H9 (cell line): ENCODE data around the gene HOXD10. TPM values are rescaled to one million over a fixed set of nuclear protein-coding genes. Genes with fewer than 3 reads are reported as not detected.

ENCODE experiments used
- DNase-seq: peaks from one replicate; pipeline ENCODE4 v3.0.0-alpha.2; 2017
- H2AFZ ChIP-seq: one replicate; pipeline ENCODE4 v1.6.1; 2013; ENCODE audit warnings: mild to moderate bottlenecking, low read length, control low read depth, moderate library complexity
- H2AK5ac ChIP-seq: 2 replicates; pipeline ENCODE4 v1.6.1; 2013; ENCODE audit warnings: low read length, control low read depth, mixed read lengths; ENCODE audit not compliant: insufficient read length
- H2BK120ac ChIP-seq: one replicate; pipeline ENCODE4 v1.6.1; 2013; ENCODE audit warnings: low read depth, mild to moderate bottlenecking, low read length, control low read depth, inconsistent platforms; ENCODE audit not compliant: poor library complexity, severe bottlenecking
- H2BK12ac ChIP-seq: 2 replicates; pipeline ENCODE4 v1.6.1; 2013; ENCODE audit warnings: low read length, control low read depth, mixed read lengths, low read depth; ENCODE audit not compliant: insufficient read length
- H2BK15ac ChIP-seq: 2 replicates; pipeline ENCODE4 v1.6.1; 2013; ENCODE audit warnings: low read depth, low read length, control low read depth
- H2BK20ac ChIP-seq: one replicate; pipeline ENCODE4 v1.6.1; 2013; ENCODE audit warnings: low read depth, mild to moderate bottlenecking, low read length, control low read depth, inconsistent platforms; ENCODE audit not compliant: poor library complexity, severe bottlenecking
- H2BK5ac ChIP-seq: 2 replicates; pipeline ENCODE4 v1.6.1; 2013; ENCODE audit warnings: low read length, control low read depth, mixed read lengths; ENCODE audit not compliant: insufficient read length
- H3K14ac ChIP-seq: 2 replicates; pipeline ENCODE4 v1.6.1; 2013; ENCODE audit warnings: low read length, control low read depth; ENCODE audit not compliant: insufficient read depth
- H3K18ac ChIP-seq: 2 replicates; pipeline ENCODE4 v1.6.1; 2013; ENCODE audit warnings: low read depth, mild to moderate bottlenecking, mixed read lengths, low read length, control low read depth; ENCODE audit not compliant: insufficient read length
- H3K23ac ChIP-seq: 2 replicates; pipeline ENCODE4 v1.6.1; 2013; ENCODE audit warnings: low read length, control low read depth, mixed read lengths, low read depth; ENCODE audit not compliant: insufficient read length
- H3K23me2 ChIP-seq: 2 replicates; pipeline ENCODE4 v1.6.1; 2013; ENCODE audit warnings: low read depth, mild to moderate bottlenecking, mixed read lengths, low read length, control low read depth; ENCODE audit not compliant: insufficient read length, poor library complexity, severe bottlenecking
- H3K27ac ChIP-seq: 2 replicates; pipeline ENCODE4 v1.5.1; 2013; ENCODE audit warnings: low read length, control low read depth, mixed read lengths, low read depth; ENCODE audit not compliant: insufficient read length
- H3K27me3 ChIP-seq: 2 replicates; pipeline ENCODE4 v1.6.1; 2013; ENCODE audit warnings: low read length, control low read depth, inconsistent platforms; ENCODE audit not compliant: insufficient read depth
- H3K4ac ChIP-seq: 2 replicates; pipeline ENCODE4 v1.6.1; 2013; ENCODE audit warnings: low read depth, mild to moderate bottlenecking, control low read depth, inconsistent platforms, low read length, moderate library complexity
- H3K4me1 ChIP-seq: 2 replicates; pipeline ENCODE4 v1.6.1; 2013; ENCODE audit warnings: low read length, control low read depth, inconsistent platforms; ENCODE audit not compliant: insufficient read depth
- H3K4me2 ChIP-seq: 2 replicates; pipeline ENCODE4 v1.6.1; 2013; ENCODE audit warnings: low read length, control low read depth, mixed read lengths; ENCODE audit not compliant: insufficient read length, insufficient read depth
- H3K56ac ChIP-seq: 2 replicates; pipeline ENCODE4 v1.6.1; 2013; ENCODE audit warnings: low read depth, mild to moderate bottlenecking, mixed read lengths, low read length, control low read depth; ENCODE audit not compliant: insufficient read length
- H3K79me1 ChIP-seq: 2 replicates; pipeline ENCODE4 v1.6.1; 2013; ENCODE audit warnings: low read depth, mild to moderate bottlenecking, moderate library complexity, low read length, control low read depth, inconsistent platforms; ENCODE audit not compliant: insufficient read depth, poor library complexity, severe bottlenecking
- H3K79me2 ChIP-seq: 2 replicates; pipeline ENCODE4 v1.6.1; 2013; ENCODE audit warnings: low read length, control low read depth, inconsistent platforms; ENCODE audit not compliant: insufficient read depth
- H3K9ac ChIP-seq: 2 replicates; pipeline ENCODE4 v1.6.1; 2013; ENCODE audit warnings: low read length, control low read depth, mixed read lengths; ENCODE audit not compliant: insufficient read length; ENCODE audit errors: extremely low read depth
- H3K9me3 ChIP-seq: one replicate; pipeline ENCODE4 v1.6.1; 2013; ENCODE audit warnings: low read depth, low read length, inconsistent platforms; ENCODE audit not compliant: control insufficient read depth
- H3T11ph ChIP-seq: one replicate; pipeline ENCODE4 v1.6.1; 2013; ENCODE audit warnings: mild to moderate bottlenecking, low read length, control low read depth, inconsistent platforms
- H4K20me1 ChIP-seq: one replicate; pipeline ENCODE4 v1.6.1; 2013; ENCODE audit not compliant: control insufficient read depth, insufficient read length, insufficient read depth
- H4K5ac ChIP-seq: 2 replicates; pipeline ENCODE4 v1.6.1; 2013; ENCODE audit warnings: low read depth, mild to moderate bottlenecking, mixed read lengths, low read length, control low read depth; ENCODE audit not compliant: insufficient read length
- H4K8ac ChIP-seq: replicated peaks from 2 replicates; pipeline ENCODE4 v1.6.1; 2013; ENCODE audit warnings: low read length, control low read depth, mixed read lengths, low read depth; ENCODE audit not compliant: insufficient read length
- H4K91ac ChIP-seq: 2 replicates; pipeline ENCODE4 v1.6.1; 2013; ENCODE audit warnings: low read depth, mild to moderate bottlenecking, moderate library complexity, mixed read lengths, low read length, control low read depth; ENCODE audit not compliant: insufficient read length
- H3K27ac Mint-ChIP-seq, 3 experiments: 2 replicates in 2 of 3; 3 replicates in 1 of 3; pipeline ENCODE4 v1.8.0; 2020 to 2021; ENCODE audit warnings: mixed read lengths in 3 of 3, mild to moderate bottlenecking in 1 of 3, moderate library complexity in 1 of 3
- H3K27me3 Mint-ChIP-seq: 2 replicates; pipeline ENCODE4 v1.8.0; 2021; ENCODE audit warnings: low read depth, mild to moderate bottlenecking, moderate library complexity, mixed read lengths
- H3K36me3 Mint-ChIP-seq, 3 experiments: 2 replicates in 2 of 3; 3 replicates in 1 of 3; pipeline ENCODE4 v1.8.0; 2020 to 2021; ENCODE audit warnings: low read depth in 3 of 3, mixed read lengths in 3 of 3; ENCODE audit not compliant: insufficient read depth in 1 of 3
- H3K4me1 Mint-ChIP-seq, 2 experiments: 2 replicates each; pipeline ENCODE4 v1.8.0; 2020; ENCODE audit warnings: mixed read lengths in 2 of 2
- H3K4me3 Mint-ChIP-seq, 2 experiments: 2 replicates in 1 of 2; 3 replicates in 1 of 2; pipeline ENCODE4 v1.8.0; 2020 to 2021; ENCODE audit warnings: mild to moderate bottlenecking in 2 of 2, mixed read lengths in 2 of 2, moderate library complexity in 1 of 2
- H3K9me3 Mint-ChIP-seq, 2 experiments: 2 replicates in 1 of 2; 3 replicates in 1 of 2; pipeline ENCODE4 v1.8.0; 2020; ENCODE audit warnings: mild to moderate bottlenecking in 2 of 2, mixed read lengths in 2 of 2, moderate library complexity in 1 of 2
- WGBS: extraction: QIAGEN DNeasy Blood & Tissue Kit; methylation state at CpG from one replicate; pipeline ENCODE4 v1.1.7; 2013; ENCODE audit warnings: missing lambda C conversion rate, low lambda C conversion rate, mixed read lengths; ENCODE audit not compliant: insufficient read length; ENCODE audit errors: extremely low coverage; 5-methylcytosine and 5-hydroxymethylcytosine counted together
- total RNA-seq: library from RNA; stranded (reverse); gene quantifications from 2 replicates; pipeline ENCODE4 v1.2.1, GENCODE V29; 2021
- TF ChIP-seq, protein P1 (sequence below): fragments of 200-600 bp; sonication (generic); conservative IDR thresholded peaks from 3 replicates; pipeline ENCODE4 v1.8.0; 2021; ENCODE audit warnings: antibody characterized with exemption, mild to moderate bottlenecking

The HOXD10 gene
- total RNA-seq, 1 experiment from 2014 or later = not detected

DNA sequence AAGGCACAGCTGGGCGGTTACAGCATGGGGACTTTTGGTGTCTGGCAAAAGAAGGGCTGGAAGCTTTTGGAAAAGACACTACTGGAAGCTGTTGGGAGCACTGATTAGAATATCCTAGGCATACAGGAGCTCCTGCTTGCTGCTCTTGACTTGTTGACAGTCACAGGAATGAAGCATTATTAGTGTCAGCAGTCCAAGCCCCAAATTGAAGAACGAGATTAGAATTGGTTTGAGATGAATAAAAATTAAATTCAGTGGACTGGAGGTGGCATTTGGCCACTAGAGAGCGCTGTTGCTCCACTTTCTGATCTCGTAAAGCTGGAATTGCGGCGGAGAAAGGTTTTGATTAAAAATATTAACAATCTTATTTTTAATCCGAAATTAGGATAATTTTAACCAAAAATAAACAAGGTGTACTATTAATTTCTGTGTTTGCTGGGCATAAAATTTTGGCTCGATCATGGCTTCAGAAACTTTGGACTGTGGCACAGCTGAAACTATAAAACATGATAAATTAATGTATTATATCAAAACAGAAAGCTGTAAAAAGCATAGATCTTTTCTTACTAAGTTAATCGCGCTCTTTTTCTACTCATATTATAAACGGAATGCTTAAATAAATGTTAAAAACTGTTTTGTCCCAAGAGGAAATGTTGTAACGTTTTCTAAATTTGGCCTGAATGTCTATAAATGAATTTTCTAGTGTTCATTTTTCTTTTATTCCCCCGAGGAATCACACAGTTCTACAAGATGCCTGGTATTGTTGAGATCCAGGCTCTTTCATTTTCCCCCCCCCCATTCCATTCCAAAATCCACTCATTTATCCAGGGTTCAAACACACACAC lies 10.6 kb downstream of the HOXD10 start:
- Histone ChIP-seq H3K4me2 (no peak overlapping the region), H2AK5ac (no peak overlapping the region), H3K18ac (no peak overlapping the region), H2BK120ac (no peak overlapping the region), H2BK5ac (no peak overlapping the region), H4K91ac (no peak overlapping the region), H3K9ac (no peak overlapping the region), H3K23me2 (no peaks in the 10 kb centered on the region), H4K8ac (no peak overlapping the region), H2AFZ (no peak overlapping the region), H3K27me3 (peaks cover 89% of the 10 kb centered on the region), H2BK15ac (no peak overlapping the region), H3K14ac (no peak overlapping the region), H3K79me2 (no peaks in the 10 kb centered on the region), H3K9me3 (no peaks in the 10 kb centered on the region), H2BK12ac (no peak overlapping the region), H2BK20ac (no peak overlapping the region), H3K23ac (no peak overlapping the region), H3K79me1 (no peaks in the 10 kb centered on the region), H3T11ph (no peak overlapping the region), H4K20me1 (no peaks in the 10 kb centered on the region), H3K56ac (no peak overlapping the region), H3K27ac (no peak overlapping the region), H4K5ac (no peak overlapping the region), H3K4me1 (no peaks in the 10 kb centered on the region), H3K4ac (no peak overlapping the region)
- Mint-ChIP-seq H3K4me3 (no peak overlapping the region), H3K9me3 (peaks cover 0 to 13% of the 10 kb centered on the region in 2 experiments; a peak in 4 of 5 replicates), H3K27me3 (peaks cover 97% of the 10 kb centered on the region), H3K27ac (no peak overlapping the region), H3K4me1 (peaks cover 12 to 22% of the 10 kb centered on the region in 2 experiments), H3K36me3 (no peaks in the 10 kb centered on the region; a peak in 2 of 7 replicates)
- WGBS = no CpG with 5 or more reads among the region's 13 CpGs
- DNase-seq = peak; percentile 31
- TF ChIP-seq, protein P1, sequence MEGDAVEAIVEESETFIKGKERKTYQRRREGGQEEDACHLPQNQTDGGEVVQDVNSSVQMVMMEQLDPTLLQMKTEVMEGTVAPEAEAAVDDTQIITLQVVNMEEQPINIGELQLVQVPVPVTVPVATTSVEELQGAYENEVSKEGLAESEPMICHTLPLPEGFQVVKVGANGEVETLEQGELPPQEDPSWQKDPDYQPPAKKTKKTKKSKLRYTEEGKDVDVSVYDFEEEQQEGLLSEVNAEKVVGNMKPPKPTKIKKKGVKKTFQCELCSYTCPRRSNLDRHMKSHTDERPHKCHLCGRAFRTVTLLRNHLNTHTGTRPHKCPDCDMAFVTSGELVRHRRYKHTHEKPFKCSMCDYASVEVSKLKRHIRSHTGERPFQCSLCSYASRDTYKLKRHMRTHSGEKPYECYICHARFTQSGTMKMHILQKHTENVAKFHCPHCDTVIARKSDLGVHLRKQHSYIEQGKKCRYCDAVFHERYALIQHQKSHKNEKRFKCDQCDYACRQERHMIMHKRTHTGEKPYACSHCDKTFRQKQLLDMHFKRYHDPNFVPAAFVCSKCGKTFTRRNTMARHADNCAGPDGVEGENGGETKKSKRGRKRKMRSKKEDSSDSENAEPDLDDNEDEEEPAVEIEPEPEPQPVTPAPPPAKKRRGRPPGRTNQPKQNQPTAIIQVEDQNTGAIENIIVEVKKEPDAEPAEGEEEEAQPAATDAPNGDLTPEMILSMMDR = peak; percentile 92
